ENCODE data around the gene PTTG1IP. TPM values are rescaled to one million over a fixed set of nuclear protein-coding genes. Genes with fewer than 3 reads are reported as not detected.

Gene PTTG1IP
- total and polyA plus RNA-seq, 2 of the 13 experiments (the other 11 are each of a cell fraction or from before 2014, with no cell fraction given), result 161 to 700 TPM

DNA sequence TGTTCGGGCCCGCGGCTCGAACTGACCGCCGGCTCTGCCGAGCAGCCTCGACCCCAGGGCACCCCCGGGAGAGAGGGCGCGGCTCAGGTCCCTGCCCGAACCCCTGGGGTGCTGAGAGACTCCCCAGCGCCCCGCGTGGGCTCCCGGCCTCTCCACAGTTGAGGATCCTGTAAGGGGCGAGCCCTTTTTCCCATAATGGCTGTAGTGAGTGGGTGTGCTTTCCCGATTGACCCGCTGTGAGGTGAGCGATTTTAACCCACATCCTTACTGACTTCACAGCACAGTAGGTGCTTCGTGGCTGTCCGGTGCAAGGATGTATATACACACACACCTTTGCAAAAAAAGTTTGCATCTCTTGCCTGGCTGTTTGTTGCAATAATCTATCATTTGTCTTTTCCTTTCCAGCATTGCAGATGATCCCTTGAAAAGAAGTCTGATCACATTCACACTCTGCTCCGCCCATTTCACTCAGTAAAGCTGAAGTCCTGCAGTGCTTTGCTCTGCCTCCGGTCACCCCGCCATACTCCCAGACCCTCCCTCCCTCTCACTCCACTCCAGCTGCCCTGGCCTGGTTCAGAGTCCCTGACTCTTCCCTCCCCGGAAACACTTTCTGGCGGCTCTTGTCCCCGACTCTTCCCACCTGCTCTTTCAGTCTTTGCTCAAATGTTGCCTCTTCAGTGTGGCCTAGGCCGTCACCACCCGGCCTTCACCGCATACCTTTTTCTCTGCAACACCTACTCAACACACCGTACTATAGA, 70.9 kb downstream of the PTTG1IP start (continued):
- TF ChIP-seq, protein P1, sequence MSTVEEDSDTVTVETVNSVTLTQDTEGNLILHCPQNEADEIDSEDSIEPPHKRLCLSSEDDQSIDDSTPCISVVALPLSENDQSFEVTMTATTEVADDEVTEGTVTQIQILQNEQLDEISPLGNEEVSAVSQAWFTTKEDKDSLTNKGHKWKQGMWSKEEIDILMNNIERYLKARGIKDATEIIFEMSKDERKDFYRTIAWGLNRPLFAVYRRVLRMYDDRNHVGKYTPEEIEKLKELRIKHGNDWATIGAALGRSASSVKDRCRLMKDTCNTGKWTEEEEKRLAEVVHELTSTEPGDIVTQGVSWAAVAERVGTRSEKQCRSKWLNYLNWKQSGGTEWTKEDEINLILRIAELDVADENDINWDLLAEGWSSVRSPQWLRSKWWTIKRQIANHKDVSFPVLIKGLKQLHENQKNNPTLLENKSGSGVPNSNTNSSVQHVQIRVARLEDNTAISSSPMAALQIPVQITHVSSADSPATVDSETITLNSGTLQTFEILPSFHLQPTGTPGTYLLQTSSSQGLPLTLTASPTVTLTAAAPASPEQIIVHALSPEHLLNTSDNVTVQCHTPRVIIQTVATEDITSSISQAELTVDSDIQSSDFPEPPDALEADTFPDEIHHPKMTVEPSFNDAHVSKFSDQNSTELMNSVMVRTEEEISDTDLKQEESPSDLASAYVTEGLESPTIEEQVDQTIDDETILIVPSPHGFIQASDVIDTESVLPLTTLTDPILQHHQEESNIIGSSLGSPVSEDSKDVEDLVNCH (CRISPR knock-in tag; IDR thresholded peaks at IDR 0.05), result no peak
- TF ChIP-seq NR3C1 (CRISPR knock-in tag; IDR thresholded peaks at IDR 0.05), result no peak
- TF ChIP-seq, protein P2, sequence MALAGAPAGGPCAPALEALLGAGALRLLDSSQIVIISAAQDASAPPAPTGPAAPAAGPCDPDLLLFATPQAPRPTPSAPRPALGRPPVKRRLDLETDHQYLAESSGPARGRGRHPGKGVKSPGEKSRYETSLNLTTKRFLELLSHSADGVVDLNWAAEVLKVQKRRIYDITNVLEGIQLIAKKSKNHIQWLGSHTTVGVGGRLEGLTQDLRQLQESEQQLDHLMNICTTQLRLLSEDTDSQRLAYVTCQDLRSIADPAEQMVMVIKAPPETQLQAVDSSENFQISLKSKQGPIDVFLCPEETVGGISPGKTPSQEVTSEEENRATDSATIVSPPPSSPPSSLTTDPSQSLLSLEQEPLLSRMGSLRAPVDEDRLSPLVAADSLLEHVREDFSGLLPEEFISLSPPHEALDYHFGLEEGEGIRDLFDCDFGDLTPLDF (CRISPR knock-in tag; IDR thresholded peaks at IDR 0.05), result no peak
- TF ChIP-seq, protein P3, sequence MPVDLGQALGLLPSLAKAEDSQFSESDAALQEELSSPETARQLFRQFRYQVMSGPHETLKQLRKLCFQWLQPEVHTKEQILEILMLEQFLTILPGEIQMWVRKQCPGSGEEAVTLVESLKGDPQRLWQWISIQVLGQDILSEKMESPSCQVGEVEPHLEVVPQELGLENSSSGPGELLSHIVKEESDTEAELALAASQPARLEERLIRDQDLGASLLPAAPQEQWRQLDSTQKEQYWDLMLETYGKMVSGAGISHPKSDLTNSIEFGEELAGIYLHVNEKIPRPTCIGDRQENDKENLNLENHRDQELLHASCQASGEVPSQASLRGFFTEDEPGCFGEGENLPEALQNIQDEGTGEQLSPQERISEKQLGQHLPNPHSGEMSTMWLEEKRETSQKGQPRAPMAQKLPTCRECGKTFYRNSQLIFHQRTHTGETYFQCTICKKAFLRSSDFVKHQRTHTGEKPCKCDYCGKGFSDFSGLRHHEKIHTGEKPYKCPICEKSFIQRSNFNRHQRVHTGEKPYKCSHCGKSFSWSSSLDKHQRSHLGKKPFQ (CRISPR knock-in tag; IDR thresholded peaks at IDR 0.05; ENCODE audit: insufficient replicate concordance), result peak; percentile 22
- TF ChIP-seq KDM2A (CRISPR knock-in tag; IDR thresholded peaks at IDR 0.05; ENCODE audit: borderline replicate concordance, low read depth), result 0 out of 2 replicates have a peak, but pooled peaks have one; percentile 45
- TF ChIP-seq, protein P4, sequence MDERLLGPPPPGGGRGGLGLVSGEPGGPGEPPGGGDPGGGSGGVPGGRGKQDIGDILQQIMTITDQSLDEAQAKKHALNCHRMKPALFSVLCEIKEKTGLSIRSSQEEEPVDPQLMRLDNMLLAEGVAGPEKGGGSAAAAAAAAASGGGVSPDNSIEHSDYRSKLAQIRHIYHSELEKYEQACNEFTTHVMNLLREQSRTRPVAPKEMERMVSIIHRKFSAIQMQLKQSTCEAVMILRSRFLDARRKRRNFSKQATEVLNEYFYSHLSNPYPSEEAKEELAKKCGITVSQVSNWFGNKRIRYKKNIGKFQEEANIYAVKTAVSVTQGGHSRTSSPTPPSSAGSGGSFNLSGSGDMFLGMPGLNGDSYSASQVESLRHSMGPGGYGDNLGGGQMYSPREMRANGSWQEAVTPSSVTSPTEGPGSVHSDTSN (CRISPR knock-in tag; IDR thresholded peaks at IDR 0.05), result no peak
- TF ChIP-seq, protein P5, sequence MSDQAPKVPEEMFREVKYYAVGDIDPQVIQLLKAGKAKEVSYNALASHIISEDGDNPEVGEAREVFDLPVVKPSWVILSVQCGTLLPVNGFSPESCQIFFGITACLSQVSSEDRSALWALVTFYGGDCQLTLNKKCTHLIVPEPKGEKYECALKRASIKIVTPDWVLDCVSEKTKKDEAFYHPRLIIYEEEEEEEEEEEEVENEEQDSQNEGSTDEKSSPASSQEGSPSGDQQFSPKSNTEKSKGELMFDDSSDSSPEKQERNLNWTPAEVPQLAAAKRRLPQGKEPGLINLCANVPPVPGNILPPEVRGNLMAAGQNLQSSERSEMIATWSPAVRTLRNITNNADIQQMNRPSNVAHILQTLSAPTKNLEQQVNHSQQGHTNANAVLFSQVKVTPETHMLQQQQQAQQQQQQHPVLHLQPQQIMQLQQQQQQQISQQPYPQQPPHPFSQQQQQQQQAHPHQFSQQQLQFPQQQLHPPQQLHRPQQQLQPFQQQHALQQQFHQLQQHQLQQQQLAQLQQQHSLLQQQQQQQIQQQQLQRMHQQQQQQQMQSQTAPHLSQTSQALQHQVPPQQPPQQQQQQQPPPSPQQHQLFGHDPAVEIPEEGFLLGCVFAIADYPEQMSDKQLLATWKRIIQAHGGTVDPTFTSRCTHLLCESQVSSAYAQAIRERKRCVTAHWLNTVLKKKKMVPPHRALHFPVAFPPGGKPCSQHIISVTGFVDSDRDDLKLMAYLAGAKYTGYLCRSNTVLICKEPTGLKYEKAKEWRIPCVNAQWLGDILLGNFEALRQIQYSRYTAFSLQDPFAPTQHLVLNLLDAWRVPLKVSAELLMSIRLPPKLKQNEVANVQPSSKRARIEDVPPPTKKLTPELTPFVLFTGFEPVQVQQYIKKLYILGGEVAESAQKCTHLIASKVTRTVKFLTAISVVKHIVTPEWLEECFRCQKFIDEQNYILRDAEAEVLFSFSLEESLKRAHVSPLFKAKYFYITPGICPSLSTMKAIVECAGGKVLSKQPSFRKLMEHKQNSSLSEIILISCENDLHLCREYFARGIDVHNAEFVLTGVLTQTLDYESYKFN (CRISPR knock-in tag; conservative IDR thresholded peaks at IDR 0.05), result peak; percentile 65
- TF ChIP-seq ZNF207 (IDR thresholded peaks at IDR 0.05; ENCODE audit: borderline replicate concordance), result no peak
- TF ChIP-seq ETV6 (CRISPR knock-in tag; conservative IDR thresholded peaks at IDR 0.05), result no peak
- TF ChIP-seq, protein P6, sequence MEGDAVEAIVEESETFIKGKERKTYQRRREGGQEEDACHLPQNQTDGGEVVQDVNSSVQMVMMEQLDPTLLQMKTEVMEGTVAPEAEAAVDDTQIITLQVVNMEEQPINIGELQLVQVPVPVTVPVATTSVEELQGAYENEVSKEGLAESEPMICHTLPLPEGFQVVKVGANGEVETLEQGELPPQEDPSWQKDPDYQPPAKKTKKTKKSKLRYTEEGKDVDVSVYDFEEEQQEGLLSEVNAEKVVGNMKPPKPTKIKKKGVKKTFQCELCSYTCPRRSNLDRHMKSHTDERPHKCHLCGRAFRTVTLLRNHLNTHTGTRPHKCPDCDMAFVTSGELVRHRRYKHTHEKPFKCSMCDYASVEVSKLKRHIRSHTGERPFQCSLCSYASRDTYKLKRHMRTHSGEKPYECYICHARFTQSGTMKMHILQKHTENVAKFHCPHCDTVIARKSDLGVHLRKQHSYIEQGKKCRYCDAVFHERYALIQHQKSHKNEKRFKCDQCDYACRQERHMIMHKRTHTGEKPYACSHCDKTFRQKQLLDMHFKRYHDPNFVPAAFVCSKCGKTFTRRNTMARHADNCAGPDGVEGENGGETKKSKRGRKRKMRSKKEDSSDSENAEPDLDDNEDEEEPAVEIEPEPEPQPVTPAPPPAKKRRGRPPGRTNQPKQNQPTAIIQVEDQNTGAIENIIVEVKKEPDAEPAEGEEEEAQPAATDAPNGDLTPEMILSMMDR (CRISPR knock-in tag; IDR thresholded peaks at IDR 0.05), result no peak
- no peak; the same call in 1 of the 2 replicates for TF ChIP-seq MYC (CRISPR knock-in tag; IDR thresholded peaks at IDR 0.05; ENCODE audit: borderline replicate concordance)
- TF ChIP-seq, protein P7, sequence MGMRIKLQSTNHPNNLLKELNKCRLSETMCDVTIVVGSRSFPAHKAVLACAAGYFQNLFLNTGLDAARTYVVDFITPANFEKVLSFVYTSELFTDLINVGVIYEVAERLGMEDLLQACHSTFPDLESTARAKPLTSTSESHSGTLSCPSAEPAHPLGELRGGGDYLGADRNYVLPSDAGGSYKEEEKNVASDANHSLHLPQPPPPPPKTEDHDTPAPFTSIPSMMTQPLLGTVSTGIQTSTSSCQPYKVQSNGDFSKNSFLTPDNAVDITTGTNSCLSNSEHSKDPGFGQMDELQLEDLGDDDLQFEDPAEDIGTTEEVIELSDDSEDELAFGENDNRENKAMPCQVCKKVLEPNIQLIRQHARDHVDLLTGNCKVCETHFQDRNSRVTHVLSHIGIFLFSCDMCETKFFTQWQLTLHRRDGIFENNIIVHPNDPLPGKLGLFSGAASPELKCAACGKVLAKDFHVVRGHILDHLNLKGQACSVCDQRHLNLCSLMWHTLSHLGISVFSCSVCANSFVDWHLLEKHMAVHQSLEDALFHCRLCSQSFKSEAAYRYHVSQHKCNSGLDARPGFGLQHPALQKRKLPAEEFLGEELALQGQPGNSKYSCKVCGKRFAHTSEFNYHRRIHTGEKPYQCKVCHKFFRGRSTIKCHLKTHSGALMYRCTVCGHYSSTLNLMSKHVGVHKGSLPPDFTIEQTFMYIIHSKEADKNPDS (CRISPR knock-in tag; IDR thresholded peaks at IDR 0.05), result peak; percentile 55; the same call in 1 of the 2 replicates
- TF ChIP-seq NR2F6 (IDR thresholded peaks at IDR 0.05), result peak; percentile 31; the same call in 1 of the 2 replicates
- TF ChIP-seq NR2F6 (CRISPR knock-in tag; IDR thresholded peaks at IDR 0.05), result peak; percentile 49; the same call in 1 of the 2 replicates

All from HepG2 (cell line).